Transverse colon (tissue), 4 donors: ENCODE results near the gene INSC.

ENCODE experiments used
- CTCF ChIP-seq, 5 experiments: fragments of 200-600 bp in 3 of 5; fragments of 450-650 bp in 2 of 5; sonication (generic) in 3 of 5; IDR thresholded peaks; 1 replicate in 2 of 5; 2 replicates in 3 of 5; pipeline ENCODE4 v1.5.1; 2016 to 2017; ENCODE audit warnings: antibody characterized with exemption in 5 of 5, inconsistent platforms in 3 of 5, mild to moderate bottlenecking in 2 of 5, moderate library complexity in 1 of 5
- EP300 ChIP-seq: sonication (generic); formaldehyde crosslinking; IDR thresholded peaks from one replicate; pipeline ENCODE4 v1.6.1; 2017; ENCODE audit warnings: antibody characterized with exemption, low read depth
- POLR2AphosphoS5 ChIP-seq, 3 donors: sonication (generic); formaldehyde crosslinking; IDR thresholded peaks; one replicate each; pipeline ENCODE4 v1.6.1; 2016; ENCODE audit warnings: antibody characterized with exemption in 3 of 3

- no peak for TF ChIP-seq EP300
- TF ChIP-seq CTCF (IDR thresholded peaks at IDR 0.05) = no peak
- TF ChIP-seq POLR2AphosphoS5 (IDR thresholded peaks at IDR 0.05) = no peak
These were observed 98.2 kb downstream of the INSC start for GRCh38 chr11:15212876-15213275.
